AG04450 (cell line): ENCODE results near the gene ATRIP. TPM values are rescaled to one million over a fixed set of nuclear protein-coding genes. Genes with fewer than 3 reads are reported as not detected.

Experiments
- CTCF ChIA-PET: fragments of 300-600, 350-600 bp; formaldehyde crosslinking; extraction: SDS; loops from one replicate; lab custom pipeline; 2022; ENCODE audit warnings: antibody characterized with exemption, inconsistent platforms; lab: Charles Lee
- POLR2A ChIA-PET: fragments of 350-600 bp; formaldehyde crosslinking; extraction: SDS; loops from one replicate; lab custom pipeline; 2021; ENCODE audit warnings: antibody characterized with exemption, inconsistent platforms; lab: Yijun Ruan, JAX
- DNase-seq: peaks from one replicate; pipeline ENCODE4 v3.0.0-alpha.2; 2011; ENCODE audit warnings: low read depth, low spot score
- H3K27ac ChIP-seq: one replicate; pipeline ENCODE4 v1.5.1; 2012; ENCODE audit warnings: low read depth, low read length, control low read depth
- H3K27me3 ChIP-seq: one replicate; pipeline ENCODE4 v1.6.0; 2012; ENCODE audit warnings: low read length; ENCODE audit not compliant: control insufficient read depth, insufficient read depth
- H3K4me3 ChIP-seq: 2 replicates; pipeline ENCODE4 v1.5.1; 2011; ENCODE audit warnings: mild to moderate bottlenecking, low read depth, low read length, control low read depth
- H3K9me3 ChIP-seq: 2 replicates; pipeline ENCODE4 v1.5.1; 2012; ENCODE audit warnings: low read length; ENCODE audit not compliant: control insufficient read depth, insufficient read depth
- CTCF ChIP-seq: IDR thresholded peaks from 2 replicates; pipeline ENCODE4 v1.5.1; 2011; ENCODE audit warnings: low read depth, low read length, control low read depth, inconsistent platforms
- polyA plus RNA-seq: library from polyadenylated mRNA; depleted of rRNA; stranded (reverse); fragments of >200 nt; gene quantifications from 2 replicates; pipeline ENCODE4 v1.2.3, GENCODE V29; 2011

Gene ATRIP
- polyA plus RNA-seq, 1 experiment = 5.8 TPM

GRCh38 chr3:48429960-48430707 lies 16.4 kb upstream of the ATRIP start, which contains the start of gene PLXNB1:
PLXNB1 (minus strand) TSS chr3:48430086; CDS start chr3:48424611, 5,475 bp downstream.
- DNase-seq = no peak

GRCh38 chr3:48430708-48431101 lies 15.8 kb upstream of the ATRIP start:
- H3K27ac ChIP-seq = peak overlapping the region; percentile 31
- POLR2A ChIA-PET = no interaction called here
- H3K27me3 ChIP-seq = no peaks in the 10 kb centered on the region
- no peaks in the 10 kb centered on the region for H3K9me3 ChIP-seq
- H3K4me3 ChIP-seq = no peak overlapping the region
- DNase-seq = no peak
- CTCF ChIA-PET = interaction anchor here (0.6 to 12.1 kb wide), 4 partner anchors 9 to 236 kb away, joined by 3 to 402 read pairs (median 5); partner anchors contain the start of genes CCDC51 and TMA7
- TF ChIP-seq CTCF = no peak

More at GRCh38 chr3:48429960-48430707, 16.4 kb upstream of the ATRIP start, which contains the start of gene PLXNB1:
- Histone ChIP-seq H3K27me3 (no peaks in the 10 kb centered on the region), H3K4me3 (peak within 1 kb of the TSS; percentile 70), H3K27ac (peak within 1 kb of the TSS; percentile 31), H3K9me3 (no peaks in the 10 kb centered on the region)
- TF ChIP-seq CTCF = no peak
- ChIA-PET CTCF (interaction anchor here (0.6 to 12.1 kb wide), 5 partner anchors 10 to 235 kb away, joined by 3 to 402 read pairs (median 4); partner anchors contain the start of genes CCDC51 and TMA7), POLR2A (no interaction called here)

GRCh38 chr3:48431224-48432029 lies 15.1 kb upstream of the ATRIP start:
- ChIA-PET POLR2A (interaction anchor here (0.6 kb wide), 1 partner anchor 193 kb away, joined by 5 read pairs; no protein-coding TSS in a partner anchor), CTCF (interaction anchor here (0.9 to 12.1 kb wide), 5 partner anchors 8 to 236 kb away, joined by 3 to 404 read pairs (median 7); partner anchors contain the start of genes CCDC51 and TMA7)

More at GRCh38 chr3:48431224-48432029, 15.1 kb upstream of the ATRIP start:
- Histone ChIP-seq H3K27ac (peak overlapping the region; percentile 11), H3K4me3 (no peak overlapping the region), H3K27me3 (no peaks in the 10 kb centered on the region), H3K9me3 (no peaks in the 10 kb centered on the region)
- no peak for DNase-seq
- no peak for TF ChIP-seq CTCF
